ENCODE measurements around the gene SLMAP.

Gene SLMAP

GRCh38 chr3:57942872-57943283 is 186.8 kb downstream of the SLMAP start:
- TF ChIP-seq, protein P1, sequence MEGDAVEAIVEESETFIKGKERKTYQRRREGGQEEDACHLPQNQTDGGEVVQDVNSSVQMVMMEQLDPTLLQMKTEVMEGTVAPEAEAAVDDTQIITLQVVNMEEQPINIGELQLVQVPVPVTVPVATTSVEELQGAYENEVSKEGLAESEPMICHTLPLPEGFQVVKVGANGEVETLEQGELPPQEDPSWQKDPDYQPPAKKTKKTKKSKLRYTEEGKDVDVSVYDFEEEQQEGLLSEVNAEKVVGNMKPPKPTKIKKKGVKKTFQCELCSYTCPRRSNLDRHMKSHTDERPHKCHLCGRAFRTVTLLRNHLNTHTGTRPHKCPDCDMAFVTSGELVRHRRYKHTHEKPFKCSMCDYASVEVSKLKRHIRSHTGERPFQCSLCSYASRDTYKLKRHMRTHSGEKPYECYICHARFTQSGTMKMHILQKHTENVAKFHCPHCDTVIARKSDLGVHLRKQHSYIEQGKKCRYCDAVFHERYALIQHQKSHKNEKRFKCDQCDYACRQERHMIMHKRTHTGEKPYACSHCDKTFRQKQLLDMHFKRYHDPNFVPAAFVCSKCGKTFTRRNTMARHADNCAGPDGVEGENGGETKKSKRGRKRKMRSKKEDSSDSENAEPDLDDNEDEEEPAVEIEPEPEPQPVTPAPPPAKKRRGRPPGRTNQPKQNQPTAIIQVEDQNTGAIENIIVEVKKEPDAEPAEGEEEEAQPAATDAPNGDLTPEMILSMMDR (conservative IDR thresholded peaks at IDR 0.05; ENCODE audit: low read length) = no peak
- TF ChIP-seq EZH2phosphoT487 (IDR thresholded peaks at IDR 0.05; ENCODE audit: borderline replicate concordance) = no peak
- no peaks in the 10 kb centered on the region for H3K9me2 ChIP-seq (replicated peaks; ENCODE audit: low read depth, low read length)
- H3K4me1 ChIP-seq (ENCODE audit: insufficient read depth, low read length, poor library complexity, severe bottlenecking) = no peaks in the 10 kb centered on the region
- no peaks in the 10 kb centered on the region for H3K79me2 ChIP-seq (ENCODE audit: insufficient read depth, low read length)
- H3K4me3 ChIP-seq (ENCODE audit: low read length, poor library complexity, severe bottlenecking) = no peak overlapping the region
- H3K4me2 ChIP-seq (ENCODE audit: low read depth, low read length, poor library complexity, severe bottlenecking) = no peak overlapping the region
- H2AFZ ChIP-seq (ENCODE audit: low read length) = no peak overlapping the region
- no peaks in the 10 kb centered on the region for H3K27me3 ChIP-seq (ENCODE audit: insufficient read depth, low read length, poor library complexity, severe bottlenecking)
- H3K36me3 ChIP-seq (ENCODE audit: insufficient read depth, low read length) = no peaks in the 10 kb centered on the region
- H4K20me1 ChIP-seq (ENCODE audit: insufficient read depth, low read length, poor library complexity, severe bottlenecking) = no peaks in the 10 kb centered on the region
- no peak overlapping the region for H3K9ac ChIP-seq (ENCODE audit: low read depth, low read length, poor library complexity, severe bottlenecking)
- H3F3A ChIP-seq (ENCODE audit: low read depth) = no peaks in the 10 kb centered on the region; the same call in 1 of the 2 replicates
- H3K9me3 ChIP-seq (ENCODE audit: insufficient read depth, low read depth, low read length) = no peaks in the 10 kb centered on the region

DNA sequence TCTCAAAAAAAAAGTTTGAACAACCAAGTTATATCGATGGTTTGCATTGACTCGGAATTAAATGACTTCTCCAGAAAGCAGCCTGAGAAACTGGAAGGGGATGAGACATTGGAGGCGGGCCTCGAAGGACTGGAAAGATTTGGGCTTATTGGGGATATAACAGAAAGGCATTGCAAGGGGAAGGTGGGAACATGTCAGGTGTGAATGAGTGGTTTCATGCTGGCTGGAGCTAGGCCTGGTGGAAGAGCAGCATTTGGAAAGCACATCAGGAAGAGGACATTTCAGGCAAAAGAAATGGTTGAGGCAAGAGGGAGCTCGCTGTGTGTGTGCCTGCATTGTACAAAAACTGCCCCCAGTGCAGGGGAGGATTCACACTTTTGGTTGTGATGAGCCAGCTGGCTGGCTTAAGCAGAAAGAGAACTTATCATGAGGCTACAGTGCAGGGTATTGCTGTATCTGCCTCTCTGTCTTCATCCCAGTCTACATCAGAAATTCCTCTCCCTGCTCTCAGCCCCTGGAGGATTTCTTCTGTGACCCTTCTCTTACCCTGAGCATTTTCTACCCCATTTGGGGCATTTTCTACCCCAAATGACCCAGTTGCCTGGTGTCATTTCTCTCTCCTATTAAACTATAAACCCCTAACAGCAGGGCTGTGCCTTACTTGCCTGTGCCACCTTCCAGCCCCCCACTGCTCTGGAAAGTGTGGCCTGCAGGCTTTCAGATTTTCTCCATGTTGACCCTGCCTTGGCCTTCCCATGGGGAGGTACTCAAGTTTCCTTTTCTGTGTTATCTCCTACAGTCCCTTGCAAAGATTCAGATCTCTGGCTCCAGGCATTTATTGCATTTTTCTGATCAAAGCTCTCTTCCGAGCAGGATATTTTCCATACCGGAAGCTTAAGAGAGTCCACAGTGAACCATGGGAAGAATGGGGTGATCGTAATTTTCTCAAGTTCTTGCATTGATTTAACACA is 187.7 kb downstream of the SLMAP start:
- H3K9me3 ChIP-seq (ENCODE audit: insufficient read depth, low read depth, low read length) = no peaks in the 10 kb centered on the region
- H3K79me2 ChIP-seq (ENCODE audit: insufficient read depth, low read length) = no peaks in the 10 kb centered on the region
- H3K4me2 ChIP-seq (ENCODE audit: low read depth, low read length, poor library complexity, severe bottlenecking) = no peak overlapping the region
- H3F3A ChIP-seq (ENCODE audit: low read depth) = no peaks in the 10 kb centered on the region; the same call in 1 of the 2 replicates
- no peaks in the 10 kb centered on the region for H4K20me1 ChIP-seq (ENCODE audit: insufficient read depth, low read length, poor library complexity, severe bottlenecking)
- no peak for TF ChIP-seq EZH2phosphoT487 (IDR thresholded peaks at IDR 0.05; ENCODE audit: borderline replicate concordance)
- TF ChIP-seq, protein P1 (conservative IDR thresholded peaks at IDR 0.05; ENCODE audit: low read length) = no peak
- no peaks in the 10 kb centered on the region for H3K4me1 ChIP-seq (ENCODE audit: insufficient read depth, low read length, poor library complexity, severe bottlenecking)
- no peak overlapping the region for H3K4me3 ChIP-seq (ENCODE audit: low read length, poor library complexity, severe bottlenecking)
- no peak overlapping the region for H3K9ac ChIP-seq (ENCODE audit: low read depth, low read length, poor library complexity, severe bottlenecking)
- H3K36me3 ChIP-seq (ENCODE audit: insufficient read depth, low read length) = no peaks in the 10 kb centered on the region
- H2AFZ ChIP-seq (ENCODE audit: low read length) = no peak overlapping the region
- no peaks in the 10 kb centered on the region for H3K9me2 ChIP-seq (replicated peaks; ENCODE audit: low read depth, low read length)
- H3K27me3 ChIP-seq (ENCODE audit: insufficient read depth, low read length, poor library complexity, severe bottlenecking) = no peaks in the 10 kb centered on the region

DNA sequence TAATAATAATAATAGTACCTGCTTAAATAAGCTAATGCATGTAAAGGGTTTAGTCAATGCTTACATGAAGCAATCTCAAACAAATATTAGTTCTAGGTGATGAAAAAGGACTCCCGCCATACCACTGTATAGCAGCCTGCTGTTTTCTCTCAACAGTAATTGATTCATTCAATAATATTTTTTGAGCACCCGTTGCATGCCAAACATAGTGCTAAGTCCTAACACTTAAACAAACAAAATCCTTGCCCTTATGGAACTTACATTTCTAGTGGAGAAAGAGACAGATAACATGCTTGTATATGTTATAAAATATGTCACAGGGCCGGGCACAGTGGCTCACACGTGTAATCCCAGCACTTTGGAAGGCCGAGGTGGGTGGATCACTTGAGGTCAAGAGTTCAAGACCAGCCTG is 190.9 kb downstream of the SLMAP start:
- peaks cover 7% of the 10 kb centered on the region; the same call in 1 of the 2 replicates for H3F3A ChIP-seq (ENCODE audit: low read depth)
- H3K4me1 ChIP-seq (ENCODE audit: insufficient read depth, low read length, poor library complexity, severe bottlenecking) = peaks cover 26% of the 10 kb centered on the region
- no peaks in the 10 kb centered on the region for H4K20me1 ChIP-seq (ENCODE audit: insufficient read depth, low read length, poor library complexity, severe bottlenecking)
- no peak overlapping the region for H3K4me2 ChIP-seq (ENCODE audit: low read depth, low read length, poor library complexity, severe bottlenecking)
- no peaks in the 10 kb centered on the region for H3K79me2 ChIP-seq (ENCODE audit: insufficient read depth, low read length)
- H3K9me2 ChIP-seq (replicated peaks; ENCODE audit: low read depth, low read length) = no peaks in the 10 kb centered on the region
- H3K9me3 ChIP-seq (ENCODE audit: insufficient read depth, low read depth, low read length) = no peaks in the 10 kb centered on the region
- H2AFZ ChIP-seq (ENCODE audit: low read length) = no peak overlapping the region
- no peak overlapping the region for H3K4me3 ChIP-seq (ENCODE audit: low read length, poor library complexity, severe bottlenecking)
- no peaks in the 10 kb centered on the region for H3K27me3 ChIP-seq (ENCODE audit: insufficient read depth, low read length, poor library complexity, severe bottlenecking)
- TF ChIP-seq, protein P1 (conservative IDR thresholded peaks at IDR 0.05; ENCODE audit: low read length) = no peak
- TF ChIP-seq EZH2phosphoT487 (IDR thresholded peaks at IDR 0.05; ENCODE audit: borderline replicate concordance) = no peak
- H3K9ac ChIP-seq (ENCODE audit: low read depth, low read length, poor library complexity, severe bottlenecking) = no peak overlapping the region
- no peaks in the 10 kb centered on the region for H3K36me3 ChIP-seq (ENCODE audit: insufficient read depth, low read length)
